IMR-90 (cell line): Measurements from ENCODE around the gene TMTC2. TPM values are rescaled to one million over a fixed set of nuclear protein-coding genes. Genes with fewer than 3 reads are reported as not detected.

Experiments used
- ATAC-seq: fragments of 200-7000 bp; cut with Tn5 transposase; 2 replicates; pipeline ENCODE4 v1.9.1; 2020; ENCODE audit warnings: low read depth, mild to moderate bottlenecking, moderate library complexity
- BruUV-seq: library from RNA; stranded (reverse); fragments of 400-500 nt; replicated peaks from 2 replicates; lab custom pipeline; 2021; lab: Mats Ljungman, UMichigan
- CTCF ChIA-PET: fragments of 300-600 bp; formaldehyde crosslinking; extraction: SDS; loops from one replicate; lab custom pipeline; 2021; ENCODE audit warnings: antibody characterized with exemption; lab: Yijun Ruan, JAX
- POLR2A ChIA-PET: fragments of 300-600 bp; sonication (Branson Sonifier 250); formaldehyde crosslinking; loops from one replicate; lab custom pipeline; 2022; ENCODE audit warnings: antibody characterized with exemption; ENCODE audit not compliant: unreplicated experiment; lab: Charles Lee
- DNase-seq: peaks from one replicate; pipeline ENCODE4 v3.0.0; 2013
- H2AFZ ChIP-seq: replicated peaks from 2 replicates; pipeline ENCODE3; 2013; ENCODE audit warnings: low read length, mild to moderate bottlenecking; ENCODE audit not compliant: poor library complexity
- H2AK5ac ChIP-seq: 2 replicates; pipeline ENCODE4 v1.6.1; 2013; ENCODE audit warnings: low read depth, low read length, inconsistent platforms
- H2AK9ac ChIP-seq: replicated peaks from 2 replicates; pipeline ENCODE3; 2013; ENCODE audit warnings: mild to moderate bottlenecking, low read depth, low read length, moderate library complexity; ENCODE audit not compliant: poor library complexity
- H2BK120ac ChIP-seq: 2 replicates; pipeline ENCODE4 v1.6.1; 2013; ENCODE audit warnings: low read depth, low read length, inconsistent platforms
- H2BK15ac ChIP-seq: 3 replicates; pipeline ENCODE4 v1.6.1; 2013; ENCODE audit warnings: low read depth, low read length, inconsistent platforms
- H2BK20ac ChIP-seq: 2 replicates; pipeline ENCODE4 v1.6.1; 2013; ENCODE audit warnings: low read depth, mild to moderate bottlenecking, inconsistent platforms, low read length, moderate library complexity
- H2BK5ac ChIP-seq: 2 replicates; pipeline ENCODE4 v1.6.1; 2013; ENCODE audit warnings: mild to moderate bottlenecking, low read depth, low read length, inconsistent platforms; ENCODE audit not compliant: poor library complexity, severe bottlenecking
- H3K14ac ChIP-seq: replicated peaks from 2 replicates; pipeline ENCODE4 v1.6.1; 2013; ENCODE audit warnings: low read depth, low read length, inconsistent platforms
- H3K18ac ChIP-seq: 2 replicates; pipeline ENCODE4 v1.6.1; 2013; ENCODE audit warnings: low read depth, low read length, control low read depth
- H3K23ac ChIP-seq: 2 replicates; pipeline ENCODE4 v1.6.1; 2013; ENCODE audit warnings: low read depth, low read length, inconsistent platforms
- H3K27ac ChIP-seq: 2 replicates; pipeline ENCODE4 v1.5.1; 2013; ENCODE audit warnings: mild to moderate bottlenecking, control low read depth, low read length; ENCODE audit not compliant: insufficient read depth
- H3K27me3 ChIP-seq: 2 replicates; pipeline ENCODE4 v1.6.1; 2013; ENCODE audit warnings: low read length; ENCODE audit not compliant: control insufficient read depth, insufficient read depth
- H3K36me3 ChIP-seq: 2 replicates; pipeline ENCODE4 v1.6.1; 2013; ENCODE audit warnings: low read length, mixed read lengths; ENCODE audit not compliant: control insufficient read depth, insufficient read depth
- H3K4ac ChIP-seq: 2 replicates; pipeline ENCODE4 v1.6.1; 2013; ENCODE audit warnings: low read depth, low read length, inconsistent platforms
- H3K4me1 ChIP-seq: 2 replicates; pipeline ENCODE4 v1.6.1; 2013; ENCODE audit warnings: low read length, mixed read lengths; ENCODE audit not compliant: control insufficient read depth, insufficient read depth
- H3K4me2 ChIP-seq: 2 replicates; pipeline ENCODE4 v1.6.1; 2013; ENCODE audit warnings: low read depth, mild to moderate bottlenecking, control low read depth, low read length, moderate library complexity
- H3K4me3 ChIP-seq: 2 replicates; pipeline ENCODE4 v1.5.1; 2013; ENCODE audit warnings: low read depth, mild to moderate bottlenecking, control low read depth, low read length, moderate library complexity; ENCODE audit not compliant: insufficient read depth
- H3K56ac ChIP-seq: 2 replicates; pipeline ENCODE4 v1.6.1; 2013; ENCODE audit warnings: low read length, inconsistent platforms; ENCODE audit not compliant: insufficient read depth; ENCODE audit errors: extremely low read depth
- H3K79me1 ChIP-seq, 2 experiments: 2 replicates each; pipeline ENCODE4 v1.6.1; 2013; ENCODE audit warnings: low read length in 2 of 2, inconsistent platforms in 1 of 2, low read depth in 1 of 2
- H3K9ac ChIP-seq: 2 replicates; pipeline ENCODE4 v1.6.1; 2013; ENCODE audit warnings: low read depth, low read length, control low read depth
- H3K9me1 ChIP-seq: 2 replicates; pipeline ENCODE4 v1.6.1; 2013; ENCODE audit warnings: low read length, inconsistent platforms; ENCODE audit not compliant: insufficient read depth
- H3K9me3 ChIP-seq: 2 replicates; pipeline ENCODE4 v1.6.1; 2013; ENCODE audit warnings: low read length; ENCODE audit not compliant: control insufficient read depth, insufficient read depth
- H4K20me1 ChIP-seq: 2 replicates; pipeline ENCODE4 v1.6.1; 2013; ENCODE audit warnings: low read length, inconsistent platforms; ENCODE audit not compliant: insufficient read depth
- H4K5ac ChIP-seq: 2 replicates; pipeline ENCODE4 v1.6.1; 2013; ENCODE audit warnings: mild to moderate bottlenecking, low read depth, low read length, control low read depth
- H4K8ac ChIP-seq, 2 experiments: 2 replicates each; pipeline ENCODE4 v1.6.1; 2013; ENCODE audit warnings: low read depth in 2 of 2, low read length in 2 of 2, control low read depth in 1 of 2, inconsistent platforms in 1 of 2
- H4K91ac ChIP-seq: 2 replicates; pipeline ENCODE4 v1.6.1; 2013; ENCODE audit warnings: low read depth, low read length, inconsistent platforms; ENCODE audit not compliant: insufficient read depth
- BHLHE40 ChIP-seq: fragments of 150-350 bp; IDR thresholded peaks from 2 replicates; pipeline ENCODE4 v1.6.1; 2016; ENCODE audit warnings: mild to moderate bottlenecking, low read depth, low read length
- CEBPB ChIP-seq: IDR thresholded peaks from 2 replicates; pipeline ENCODE4 v1.6.1; 2012; ENCODE audit warnings: low read depth, low read length, improper control_type of control experiment
- CHD1 ChIP-seq: IDR thresholded peaks from 2 replicates; pipeline ENCODE4 v1.6.1; 2012; ENCODE audit warnings: low read depth, low read length, improper control_type of control experiment
- FOS ChIP-seq: fragments of 150-350 bp; IDR thresholded peaks from 2 replicates; pipeline ENCODE4 v1.6.1; 2016; ENCODE audit warnings: low read depth, low read length
- MAFK ChIP-seq: IDR thresholded peaks from 2 replicates; pipeline ENCODE4 v1.6.1; 2012; ENCODE audit warnings: low read depth, low read length, improper control_type of control experiment
- MAZ ChIP-seq: IDR thresholded peaks from 2 replicates; pipeline ENCODE4 v1.6.1; 2012; ENCODE audit warnings: low read depth, mild to moderate bottlenecking, low read length, improper control_type of control experiment, moderate library complexity, borderline replicate concordance
- MXI1 ChIP-seq: IDR thresholded peaks from 2 replicates; pipeline ENCODE4 v1.6.1; 2012; ENCODE audit warnings: low read depth, mild to moderate bottlenecking, low read length, moderate library complexity, borderline replicate concordance
- NFE2L2 ChIP-seq: fragments of 150-350 bp; IDR thresholded peaks from 2 replicates; pipeline ENCODE4 v1.6.1; 2016; ENCODE audit warnings: low read depth, mild to moderate bottlenecking, low read length
- POLR2A ChIP-seq: IDR thresholded peaks from 2 replicates; pipeline ENCODE4 v1.6.1; 2012; ENCODE audit warnings: mild to moderate bottlenecking, low read depth, low read length
- RAD21 ChIP-seq: IDR thresholded peaks from 2 replicates; pipeline ENCODE4 v1.6.1; 2012; ENCODE audit warnings: low read length, improper control_type of control experiment
- RCOR1 ChIP-seq: IDR thresholded peaks from 2 replicates; pipeline ENCODE4 v1.6.1; 2012; ENCODE audit warnings: mild to moderate bottlenecking, low read length, improper control_type of control experiment; ENCODE audit not compliant: insufficient replicate concordance
- RFX5 ChIP-seq: IDR thresholded peaks from 2 replicates; pipeline ENCODE4 v1.8.0; 2012; ENCODE audit warnings: low read depth, mild to moderate bottlenecking, low read length, moderate library complexity
- SMC3 ChIP-seq: fragments of 150-350 bp; IDR thresholded peaks from 2 replicates; pipeline ENCODE4 v1.6.1; 2016; ENCODE audit warnings: low read depth, mild to moderate bottlenecking, antibody characterized with exemption, low read length, moderate library complexity
- WGBS, 2 experiments: methylation state at CpG; one replicate each; pipeline versions ENCODE4 v1.1.5 to v1.1.7; 2013; ENCODE audit warnings: missing lambda C conversion rate in 2 of 2; ENCODE audit not compliant: insufficient read length in 1 of 2; ENCODE audit errors: extremely low coverage in 2 of 2; 5-methylcytosine and 5-hydroxymethylcytosine counted together
- dilution Hi-C: fragments of 300-500 bp; cut with HindIII; formaldehyde crosslinking; loops from one replicate; pipeline ENCODE4 v1.14.3; 2018; ENCODE audit warnings: low sequenced_read_pairs; ENCODE audit not compliant: unreplicated experiment
- in situ Hi-C: fragments of 300-500 bp; cut with MboI; formaldehyde crosslinking; loops from 3 replicates; pipeline ENCODE4 v1.14.3; 2019; ENCODE audit warnings: low sequenced_read_pairs, inconsistent platforms, mixed read lengths
- intact Hi-C: fragments of 100-400 bp; cut with micrococcal nuclease; formaldehyde crosslinking; loops from 2 replicates; pipeline ENCODE4 v1.10.0; 2022
- polyA plus RNA-seq, 3 experiments: library from polyadenylated mRNA; depleted of rRNA; stranded (reverse); fragments of >200 nt; gene quantifications; 2 replicates each; pipeline ENCODE4 v1.2.3, GENCODE V29; 2012; ENCODE audit warnings: low replicate concordance in 1 of 3
- total RNA-seq: library from RNA; depleted of rRNA; stranded (reverse); fragments of >200 nt; gene quantifications from 2 replicates; pipeline ENCODE4 v1.2.3, GENCODE V29; 2012
- TF ChIP-seq, protein P1 (sequence below): fragments of 150-350 bp; IDR thresholded peaks from 2 replicates; pipeline ENCODE4 v1.6.1; 2017; ENCODE audit warnings: mild to moderate bottlenecking, antibody characterized with exemption, low read length, low read depth
- TF ChIP-seq, protein P2 (sequence below): fragments of 150-350 bp; IDR thresholded peaks from 2 replicates; pipeline ENCODE4 v1.6.1; 2016; ENCODE audit warnings: low read depth, mild to moderate bottlenecking, low read length, moderate library complexity, borderline replicate concordance
- TF ChIP-seq, protein P3 (sequence below): conservative IDR thresholded peaks from 2 replicates; pipeline ENCODE4 v1.5.1; 2012; ENCODE audit warnings: mild to moderate bottlenecking, low read depth, low read length, improper control_type of control experiment

The TMTC2 gene
- total and polyA plus RNA-seq, 2 of the 4 experiments (the other 2 are of a cell fraction), result 0.56 to 1.4 TPM

DNA sequence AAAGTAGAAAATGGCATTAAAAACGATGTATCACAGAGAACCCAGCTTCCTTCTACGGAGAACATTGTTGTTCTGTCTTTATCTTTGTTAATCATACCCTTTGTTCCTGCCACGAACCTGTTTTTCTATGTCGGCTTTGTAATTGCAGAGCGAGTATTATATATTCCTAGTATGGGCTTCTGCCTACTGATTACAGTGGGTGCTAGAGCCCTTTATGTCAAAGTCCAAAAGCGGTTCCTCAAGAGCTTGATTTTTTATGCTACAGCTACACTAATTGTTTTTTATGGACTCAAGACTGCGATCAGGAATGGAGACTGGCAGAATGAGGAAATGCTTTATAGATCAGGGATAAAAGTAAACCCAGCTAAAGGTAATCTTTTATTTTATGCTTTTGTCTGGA is 209.6 kb downstream of the TMTC2 start:
- Histone ChIP-seq H3K4me3 (no peak overlapping the region), H3K79me1 (no peaks in the 10 kb centered on the region), H3K36me3 (no peaks in the 10 kb centered on the region), H4K20me1 (no peaks in the 10 kb centered on the region), H3K4ac (no peak overlapping the region), H4K5ac (no peak overlapping the region), H3K9me3 (no peaks in the 10 kb centered on the region; the same call in 1 of the 2 replicates), H2AK9ac (no peak overlapping the region), H3K27me3 (no peaks in the 10 kb centered on the region), H3K9me1 (no peaks in the 10 kb centered on the region), H3K27ac (no peak overlapping the region), H2BK5ac (no peak overlapping the region), H3K4me1 (no peaks in the 10 kb centered on the region), H2BK15ac (no peak overlapping the region), H2AFZ (no peak overlapping the region), H3K14ac (no peak overlapping the region), H3K56ac (no peak overlapping the region), H3K4me2 (no peak overlapping the region), H2BK20ac (no peak overlapping the region), H4K91ac (no peak overlapping the region), H3K18ac (no peak overlapping the region), H3K9ac (no peak overlapping the region), H4K8ac (no peak overlapping the region), H2AK5ac (no peak overlapping the region), H2BK120ac (no peak overlapping the region), H3K23ac (no peak overlapping the region)
- dilution Hi-C loops, result no loop called here
- ATAC-seq (no peak), DNase-seq (no peak)
- ChIA-PET POLR2A (no interaction called here), CTCF (no interaction called here)
- intact Hi-C loops, result no loop called here
- WGBS, 2 experiments, result 100% methylated on average over 1 of the region's 7 CpGs; no CpG with 5 or more reads in 1 of the 2 experiments
- in situ Hi-C loops, result no loop called here
- no TSS peak for BruUV-seq
- TF ChIP-seq NFE2L2 (no peak), RCOR1 (no peak), POLR2A (no peak), RFX5 (no peak), RAD21 (no peak), BHLHE40 (no peak), MAZ (no peak), CHD1 (no peak), CEBPB (no peak), FOS (no peak), MXI1 (no peak), SMC3 (no peak), MAFK (no peak)
- TF ChIP-seq, protein P1, sequence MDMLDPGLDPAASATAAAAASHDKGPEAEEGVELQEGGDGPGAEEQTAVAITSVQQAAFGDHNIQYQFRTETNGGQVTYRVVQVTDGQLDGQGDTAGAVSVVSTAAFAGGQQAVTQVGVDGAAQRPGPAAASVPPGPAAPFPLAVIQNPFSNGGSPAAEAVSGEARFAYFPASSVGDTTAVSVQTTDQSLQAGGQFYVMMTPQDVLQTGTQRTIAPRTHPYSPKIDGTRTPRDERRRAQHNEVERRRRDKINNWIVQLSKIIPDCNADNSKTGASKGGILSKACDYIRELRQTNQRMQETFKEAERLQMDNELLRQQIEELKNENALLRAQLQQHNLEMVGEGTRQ, result no peak
- TF ChIP-seq, protein P2, sequence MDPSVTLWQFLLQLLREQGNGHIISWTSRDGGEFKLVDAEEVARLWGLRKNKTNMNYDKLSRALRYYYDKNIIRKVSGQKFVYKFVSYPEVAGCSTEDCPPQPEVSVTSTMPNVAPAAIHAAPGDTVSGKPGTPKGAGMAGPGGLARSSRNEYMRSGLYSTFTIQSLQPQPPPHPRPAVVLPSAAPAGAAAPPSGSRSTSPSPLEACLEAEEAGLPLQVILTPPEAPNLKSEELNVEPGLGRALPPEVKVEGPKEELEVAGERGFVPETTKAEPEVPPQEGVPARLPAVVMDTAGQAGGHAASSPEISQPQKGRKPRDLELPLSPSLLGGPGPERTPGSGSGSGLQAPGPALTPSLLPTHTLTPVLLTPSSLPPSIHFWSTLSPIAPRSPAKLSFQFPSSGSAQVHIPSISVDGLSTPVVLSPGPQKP, result no peak
- TF ChIP-seq, protein P3, sequence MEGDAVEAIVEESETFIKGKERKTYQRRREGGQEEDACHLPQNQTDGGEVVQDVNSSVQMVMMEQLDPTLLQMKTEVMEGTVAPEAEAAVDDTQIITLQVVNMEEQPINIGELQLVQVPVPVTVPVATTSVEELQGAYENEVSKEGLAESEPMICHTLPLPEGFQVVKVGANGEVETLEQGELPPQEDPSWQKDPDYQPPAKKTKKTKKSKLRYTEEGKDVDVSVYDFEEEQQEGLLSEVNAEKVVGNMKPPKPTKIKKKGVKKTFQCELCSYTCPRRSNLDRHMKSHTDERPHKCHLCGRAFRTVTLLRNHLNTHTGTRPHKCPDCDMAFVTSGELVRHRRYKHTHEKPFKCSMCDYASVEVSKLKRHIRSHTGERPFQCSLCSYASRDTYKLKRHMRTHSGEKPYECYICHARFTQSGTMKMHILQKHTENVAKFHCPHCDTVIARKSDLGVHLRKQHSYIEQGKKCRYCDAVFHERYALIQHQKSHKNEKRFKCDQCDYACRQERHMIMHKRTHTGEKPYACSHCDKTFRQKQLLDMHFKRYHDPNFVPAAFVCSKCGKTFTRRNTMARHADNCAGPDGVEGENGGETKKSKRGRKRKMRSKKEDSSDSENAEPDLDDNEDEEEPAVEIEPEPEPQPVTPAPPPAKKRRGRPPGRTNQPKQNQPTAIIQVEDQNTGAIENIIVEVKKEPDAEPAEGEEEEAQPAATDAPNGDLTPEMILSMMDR, result no peak
